ENCODE data around the gene NADSYN1.

Gene NADSYN1

DNA sequence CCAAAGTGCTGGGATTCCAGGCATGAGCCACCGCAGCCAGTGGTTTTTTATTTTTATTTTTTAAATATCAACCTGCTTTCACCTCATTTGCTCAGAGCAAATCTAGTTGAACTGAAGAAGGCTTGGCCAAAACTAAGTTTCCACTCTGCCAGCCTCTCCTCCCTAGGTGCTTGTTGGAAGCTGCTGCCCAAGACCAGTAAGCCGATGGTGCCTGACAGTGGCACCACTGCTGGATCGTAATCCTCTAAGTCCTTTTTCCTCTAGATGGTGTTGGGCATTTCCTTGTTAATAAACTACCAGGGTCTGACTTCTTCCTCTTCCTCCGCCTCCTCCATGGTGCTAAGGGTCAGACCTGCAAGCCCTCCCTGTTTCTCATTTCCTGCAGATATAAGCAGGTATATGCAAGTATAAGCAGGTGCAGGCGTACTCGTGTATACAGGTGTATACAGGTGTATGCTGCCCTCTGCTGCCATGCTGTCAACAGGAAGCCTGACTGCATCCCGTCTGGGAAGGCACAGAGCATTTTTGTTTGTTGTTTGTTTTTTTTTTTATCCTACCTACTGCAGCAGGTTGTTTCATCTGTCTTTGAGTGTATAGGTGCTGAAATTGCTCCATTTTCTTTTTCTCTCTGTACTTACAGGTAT lies 1.6 kb downstream of the NADSYN1 start:
- no peak for DNase-seq (ENCODE audit: low read depth)
- H3K4me3 ChIP-seq (ENCODE audit: low read depth, low read length), result no peak overlapping the region
- TF ChIP-seq, protein P1, sequence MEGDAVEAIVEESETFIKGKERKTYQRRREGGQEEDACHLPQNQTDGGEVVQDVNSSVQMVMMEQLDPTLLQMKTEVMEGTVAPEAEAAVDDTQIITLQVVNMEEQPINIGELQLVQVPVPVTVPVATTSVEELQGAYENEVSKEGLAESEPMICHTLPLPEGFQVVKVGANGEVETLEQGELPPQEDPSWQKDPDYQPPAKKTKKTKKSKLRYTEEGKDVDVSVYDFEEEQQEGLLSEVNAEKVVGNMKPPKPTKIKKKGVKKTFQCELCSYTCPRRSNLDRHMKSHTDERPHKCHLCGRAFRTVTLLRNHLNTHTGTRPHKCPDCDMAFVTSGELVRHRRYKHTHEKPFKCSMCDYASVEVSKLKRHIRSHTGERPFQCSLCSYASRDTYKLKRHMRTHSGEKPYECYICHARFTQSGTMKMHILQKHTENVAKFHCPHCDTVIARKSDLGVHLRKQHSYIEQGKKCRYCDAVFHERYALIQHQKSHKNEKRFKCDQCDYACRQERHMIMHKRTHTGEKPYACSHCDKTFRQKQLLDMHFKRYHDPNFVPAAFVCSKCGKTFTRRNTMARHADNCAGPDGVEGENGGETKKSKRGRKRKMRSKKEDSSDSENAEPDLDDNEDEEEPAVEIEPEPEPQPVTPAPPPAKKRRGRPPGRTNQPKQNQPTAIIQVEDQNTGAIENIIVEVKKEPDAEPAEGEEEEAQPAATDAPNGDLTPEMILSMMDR (conservative IDR thresholded peaks at IDR 0.05; ENCODE audit: low read depth, low read length), result no peak

GRCh38 chr11:71456294-71456693 lies 3.3 kb downstream of the NADSYN1 start:
- TF ChIP-seq, protein P1 (conservative IDR thresholded peaks at IDR 0.05; ENCODE audit: low read depth, low read length), result no peak
- no peak overlapping the region for H3K4me3 ChIP-seq (ENCODE audit: low read depth, low read length)
- DNase-seq (ENCODE audit: low read depth), result no peak

GRCh38 chr11:71456831-71457230 lies 3.8 kb downstream of the NADSYN1 start:
- H3K4me3 ChIP-seq (ENCODE audit: low read depth, low read length), result no peak overlapping the region
- TF ChIP-seq, protein P1 (conservative IDR thresholded peaks at IDR 0.05; ENCODE audit: low read depth, low read length), result no peak
- DNase-seq (ENCODE audit: low read depth), result no peak

DNA sequence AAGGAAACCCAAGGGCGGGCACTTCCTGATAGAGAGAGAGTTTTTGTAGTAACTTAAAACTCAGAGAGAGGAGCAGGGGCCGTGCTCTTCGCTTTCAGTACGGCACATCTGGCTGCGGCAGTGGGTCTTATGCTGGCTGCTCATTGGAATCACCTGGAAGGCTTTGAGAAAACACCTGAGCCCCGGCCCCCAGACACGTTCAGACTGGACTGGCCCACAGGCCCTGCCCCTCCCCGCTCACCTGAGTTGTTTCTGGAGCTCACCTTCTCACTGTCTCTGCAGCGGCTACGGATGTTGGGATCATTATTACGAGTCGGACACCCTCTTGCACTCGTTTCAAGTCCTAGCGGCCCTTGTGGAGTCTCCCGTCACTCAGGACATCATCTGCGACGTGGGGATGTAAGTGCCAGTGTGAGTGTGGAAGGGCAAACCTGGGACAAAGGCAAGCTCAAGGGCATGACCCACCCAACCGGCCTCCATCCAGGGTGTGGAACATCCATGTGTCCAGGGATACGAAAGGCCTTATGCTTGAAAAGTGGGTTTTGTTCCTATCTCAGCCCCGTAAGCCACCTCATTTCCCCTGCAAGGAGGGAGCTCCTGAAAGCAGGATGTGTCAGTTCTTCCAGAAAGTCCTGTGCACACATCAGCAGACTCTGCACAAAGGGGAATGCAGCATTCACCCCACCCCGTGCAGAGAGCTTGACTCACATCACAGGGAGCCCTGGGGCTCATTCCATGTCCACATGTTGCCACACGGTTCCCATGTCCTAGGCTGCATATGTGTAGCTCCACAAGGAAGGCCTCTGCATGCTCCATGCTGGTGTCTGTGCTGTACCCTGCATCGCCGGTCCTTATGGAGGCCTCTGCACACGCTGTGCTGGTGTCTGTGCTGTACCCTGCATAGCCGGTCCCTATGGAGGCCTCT lies 5.4 kb downstream of the NADSYN1 start:
- no peak overlapping the region for H3K4me3 ChIP-seq (ENCODE audit: low read depth, low read length)
- TF ChIP-seq, protein P1 (conservative IDR thresholded peaks at IDR 0.05; ENCODE audit: low read depth, low read length), result no peak

DNA sequence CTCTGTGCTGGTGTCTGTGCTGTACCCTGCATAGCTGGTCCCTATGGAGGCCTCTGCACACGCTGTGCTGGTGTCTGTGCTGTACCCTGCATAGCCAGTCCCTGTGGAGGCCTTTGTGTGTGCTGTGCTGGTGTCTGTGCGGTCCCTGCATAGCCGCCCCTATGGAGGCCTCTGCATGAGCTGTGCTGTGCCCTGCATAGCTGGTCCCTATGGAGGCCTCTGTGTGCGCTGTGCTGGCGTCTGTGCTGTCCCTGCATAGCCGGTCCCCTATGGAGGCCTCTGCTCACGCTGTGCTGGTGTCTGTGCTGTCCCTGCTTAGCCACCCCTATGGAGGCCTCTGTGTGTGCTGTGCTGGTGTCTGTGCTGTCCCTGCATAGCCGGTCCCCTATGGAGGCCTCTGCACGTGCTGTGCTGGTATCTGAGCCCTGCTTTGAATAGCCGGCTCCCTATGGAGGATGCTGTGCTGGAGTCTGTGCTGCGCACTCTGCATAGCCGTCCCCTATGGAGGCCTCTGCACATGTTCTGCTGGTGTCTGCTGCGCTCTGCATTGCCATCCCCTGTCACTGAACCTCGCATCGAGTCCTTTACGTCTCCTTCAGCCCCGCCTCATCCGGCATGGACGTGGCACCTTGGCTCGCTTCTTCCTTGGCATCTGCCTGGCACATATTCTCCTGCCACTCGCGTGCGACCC lies 6.2 kb downstream of the NADSYN1 start:
- TF ChIP-seq, protein P1 (conservative IDR thresholded peaks at IDR 0.05; ENCODE audit: low read depth, low read length), result no peak
- DNase-seq (ENCODE audit: low read depth), result no peak
- H3K4me3 ChIP-seq (ENCODE audit: low read depth, low read length), result no peak overlapping the region

More for the DNA sequence above, 5.4 kb downstream of the NADSYN1 start:
- no peak for DNase-seq (ENCODE audit: low read depth)

DNA sequence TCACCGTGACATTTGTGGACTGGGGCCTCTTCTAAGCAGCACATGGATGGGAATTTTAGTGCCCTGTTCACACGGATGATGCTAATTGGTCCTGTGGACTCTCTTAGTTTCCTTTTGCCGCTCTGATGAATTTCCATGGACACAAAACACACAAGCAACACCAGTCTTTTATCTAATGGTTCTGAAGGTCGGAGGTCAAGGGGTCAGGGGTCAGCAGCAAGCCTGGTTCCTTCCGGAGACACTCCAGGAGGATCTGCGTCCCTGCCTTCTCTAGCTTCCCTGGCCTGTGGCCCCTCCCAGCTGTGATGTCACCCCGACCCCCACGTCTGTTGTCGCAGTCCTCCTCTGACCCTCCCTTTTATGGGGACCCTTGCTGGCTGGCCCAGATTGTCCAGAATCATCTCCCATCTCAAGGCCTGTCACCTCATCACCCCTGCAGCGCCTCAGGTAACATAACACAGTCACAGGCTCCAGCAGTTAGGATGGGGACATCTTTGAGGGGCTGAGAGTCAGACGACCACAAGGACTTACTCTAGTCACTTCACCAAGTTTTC lies 6.8 kb downstream of the NADSYN1 start:
- DNase-seq (ENCODE audit: low read depth), result no peak
- TF ChIP-seq, protein P1 (conservative IDR thresholded peaks at IDR 0.05; ENCODE audit: low read depth, low read length), result no peak
- H3K4me3 ChIP-seq (ENCODE audit: low read depth, low read length), result no peak overlapping the region

All from choroid plexus epithelial cell (primary cell).